Caco-2 (cell line): ENCODE measurements around the gene OPA1. TPM values are rescaled to one million over a fixed set of nuclear protein-coding genes. Genes with fewer than 3 reads are reported as not detected.
"Not testable (repeated sequence)": the region's sequence is repeated elsewhere in the genome, so short reads cannot be mapped to it uniquely, and the experiment has no call there.

Experiments used
- BruUV-seq: library from RNA; stranded (reverse); fragments of 400-500 nt; replicated peaks from 2 replicates; lab custom pipeline; 2021; lab: Mats Ljungman, UMichigan
- CTCF ChIA-PET: fragments of 300-600 bp; sonication (Branson Sonifier 250); formaldehyde crosslinking; loops from one replicate; lab custom pipeline; 2022; ENCODE audit warnings: antibody characterized with exemption; lab: Charles Lee
- POLR2A ChIA-PET: fragments of 300-600 bp; sonication (Branson Sonifier 250); formaldehyde crosslinking; loops from one replicate; lab custom pipeline; 2022; ENCODE audit warnings: antibody characterized with exemption; lab: Charles Lee
- DNase-seq, 2 experiments: peaks; one replicate each; pipeline versions ENCODE4 v3.0.0 to v3.0.0-alpha.2; 2020 to 2022
- H3K27me3 ChIP-seq: replicated peaks from 2 replicates; pipeline ENCODE4 v1.6.0; 2011; ENCODE audit warnings: low read length; ENCODE audit not compliant: control insufficient read depth, insufficient read depth
- H3K36me3 ChIP-seq: 2 replicates; pipeline ENCODE4 v1.5.1; 2011; ENCODE audit warnings: low read length; ENCODE audit not compliant: control insufficient read depth, insufficient read depth
- H3K4me1 ChIP-seq: fragments of 250-450 bp; sonication (Bioruptor Pico); 2 replicates; pipeline ENCODE4 v1.5.1; 2020; ENCODE audit warnings: mild to moderate bottlenecking
- H3K4me3 ChIP-seq: 2 replicates; pipeline ENCODE4 v1.5.1; 2011; ENCODE audit warnings: low read depth, mild to moderate bottlenecking, control low read depth, low read length
- H3K9me3 ChIP-seq: fragments of 250-450 bp; sonication (Bioruptor Pico); 2 replicates; pipeline ENCODE4 v1.5.1; 2020; ENCODE audit warnings: mild to moderate bottlenecking, moderate library complexity
- H3K27ac Mint-ChIP-seq: one replicate; pipeline ENCODE4 v1.8.0; 2022; ENCODE audit warnings: mixed read lengths; ENCODE audit not compliant: unreplicated experiment
- H3K27me3 Mint-ChIP-seq: one replicate; pipeline ENCODE4 v1.8.0; 2022; ENCODE audit warnings: mixed read lengths; ENCODE audit not compliant: insufficient read depth, unreplicated experiment
- H3K36me3 Mint-ChIP-seq: one replicate; pipeline ENCODE4 v1.8.0; 2022; ENCODE audit warnings: mild to moderate bottlenecking, mixed read lengths; ENCODE audit not compliant: insufficient read depth, unreplicated experiment
- H3K4me1 Mint-ChIP-seq: one replicate; pipeline ENCODE4 v1.8.0; 2022; ENCODE audit warnings: low read depth, mixed read lengths; ENCODE audit not compliant: unreplicated experiment
- H3K4me3 Mint-ChIP-seq: one replicate; pipeline ENCODE4 v1.8.0; 2022; ENCODE audit warnings: mild to moderate bottlenecking, moderate library complexity, mixed read lengths; ENCODE audit not compliant: unreplicated experiment
- H3K9me3 Mint-ChIP-seq: one replicate; pipeline ENCODE4 v1.8.0; 2022; ENCODE audit warnings: mixed read lengths; ENCODE audit not compliant: unreplicated experiment
- intact Hi-C: fragments of 100-400 bp; cut with micrococcal nuclease; formaldehyde crosslinking; loops from one replicate; pipeline ENCODE4 v1.10.0; 2022; ENCODE audit not compliant: unreplicated experiment
- total RNA-seq: library from RNA; stranded (reverse); gene quantifications from 2 replicates; pipeline ENCODE4 v1.2.3, GENCODE V29; 2022
- TF ChIP-seq, protein P1 (sequence below), 2 experiments: fragments of 200-600 bp in 1 of 2; IDR thresholded peaks; 1 replicate in 1 of 2; 2 replicates in 1 of 2; pipeline versions ENCODE4 v1.5.1 to v1.8.0; 2011 to 2022; ENCODE audit warnings: antibody characterized with exemption in 1 of 2, control low read depth in 1 of 2, inconsistent platforms in 1 of 2, low read depth in 1 of 2, low read length in 1 of 2, mild to moderate bottlenecking in 1 of 2, moderate library complexity in 1 of 2; ENCODE audit not compliant: insufficient read depth in 1 of 2, severe bottlenecking in 1 of 2, unreplicated experiment in 1 of 2

The OPA1 gene
- total RNA-seq, 1 experiment from 2014 or later = 61.4 TPM

DNA sequence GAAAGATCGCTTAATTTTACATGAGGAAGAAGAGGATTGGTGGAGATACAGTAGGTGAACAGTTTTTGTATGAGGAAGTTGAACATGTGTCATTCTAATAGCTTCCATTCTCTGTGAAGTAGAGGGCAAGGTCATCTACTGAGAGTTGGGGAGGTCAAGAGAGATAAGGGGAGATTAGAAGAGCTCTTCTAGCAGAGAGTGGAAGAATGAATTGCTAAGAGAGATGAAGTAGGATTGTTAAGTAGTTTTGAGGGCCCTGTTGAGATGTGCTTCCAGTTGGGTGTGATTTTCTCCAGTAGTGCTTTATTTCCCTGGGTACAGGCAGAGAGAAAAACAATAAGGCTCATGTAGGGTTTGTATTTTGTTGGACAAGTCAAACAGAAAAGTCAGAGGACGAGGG lies 5.2 kb downstream of the OPA1 start:
- peaks cover 42% of the 10 kb centered on the region for H3K36me3 Mint-ChIP-seq

DNA sequence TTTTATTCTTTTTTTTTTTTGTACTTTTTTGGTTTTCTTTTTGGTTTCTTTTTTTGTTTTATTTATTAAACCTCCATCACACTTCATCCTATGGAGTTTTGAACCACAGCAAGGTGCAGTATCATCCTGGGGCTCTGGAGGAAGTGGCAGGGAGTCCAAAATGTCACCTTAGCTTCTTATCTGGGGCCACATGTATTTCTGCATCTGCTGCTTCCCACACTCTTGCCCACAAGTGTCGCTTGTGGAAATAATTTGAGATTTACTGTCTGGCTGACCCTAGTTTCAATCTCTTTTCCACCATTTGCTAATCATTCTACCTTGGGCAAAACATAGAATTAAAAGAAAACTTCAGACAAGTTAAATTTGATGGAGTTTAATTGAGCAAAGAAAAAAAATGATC lies 6.4 kb downstream of the OPA1 start:
- Histone ChIP-seq H3K36me3 (peaks cover 3% of the 10 kb centered on the region; the same call in 1 of the 2 replicates), H3K4me3 (no peak overlapping the region), H3K4me1 (peaks cover 5% of the 10 kb centered on the region; the same call in 1 of the 2 replicates), H3K27me3 (no peaks in the 10 kb centered on the region), H3K9me3 (no peaks in the 10 kb centered on the region)
- Mint-ChIP-seq H3K4me1 (peaks cover 7% of the 10 kb centered on the region), H3K9me3 (no peaks in the 10 kb centered on the region), H3K27me3 (no peaks in the 10 kb centered on the region), H3K27ac (no peak overlapping the region), H3K36me3 (peaks cover 36% of the 10 kb centered on the region), H3K4me3 (no peak overlapping the region)
- BruUV-seq = no TSS peak
- DNase-seq = no peak
- intact Hi-C loops = no loop called here
- ChIA-PET POLR2A (no interaction called here), CTCF (no interaction called here)
- TF ChIP-seq, protein P1, sequence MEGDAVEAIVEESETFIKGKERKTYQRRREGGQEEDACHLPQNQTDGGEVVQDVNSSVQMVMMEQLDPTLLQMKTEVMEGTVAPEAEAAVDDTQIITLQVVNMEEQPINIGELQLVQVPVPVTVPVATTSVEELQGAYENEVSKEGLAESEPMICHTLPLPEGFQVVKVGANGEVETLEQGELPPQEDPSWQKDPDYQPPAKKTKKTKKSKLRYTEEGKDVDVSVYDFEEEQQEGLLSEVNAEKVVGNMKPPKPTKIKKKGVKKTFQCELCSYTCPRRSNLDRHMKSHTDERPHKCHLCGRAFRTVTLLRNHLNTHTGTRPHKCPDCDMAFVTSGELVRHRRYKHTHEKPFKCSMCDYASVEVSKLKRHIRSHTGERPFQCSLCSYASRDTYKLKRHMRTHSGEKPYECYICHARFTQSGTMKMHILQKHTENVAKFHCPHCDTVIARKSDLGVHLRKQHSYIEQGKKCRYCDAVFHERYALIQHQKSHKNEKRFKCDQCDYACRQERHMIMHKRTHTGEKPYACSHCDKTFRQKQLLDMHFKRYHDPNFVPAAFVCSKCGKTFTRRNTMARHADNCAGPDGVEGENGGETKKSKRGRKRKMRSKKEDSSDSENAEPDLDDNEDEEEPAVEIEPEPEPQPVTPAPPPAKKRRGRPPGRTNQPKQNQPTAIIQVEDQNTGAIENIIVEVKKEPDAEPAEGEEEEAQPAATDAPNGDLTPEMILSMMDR (IDR thresholded peaks at IDR 0.05; ENCODE audit: insufficient read depth in 1 of 2, low read depth in 1 of 2, low read length in 1 of 2, severe bottlenecking in 1 of 2, unreplicated experiment in 1 of 2) = no peak

More for the DNA sequence above, 5.2 kb downstream of the OPA1 start:
- no peak for DNase-seq
- no peak overlapping the region for H3K27ac Mint-ChIP-seq
- H3K4me3 ChIP-seq = no peak overlapping the region
- H3K36me3 ChIP-seq = peaks cover 3% of the 10 kb centered on the region; the same call in 1 of the 2 replicates
- no peak overlapping the region for H3K4me3 Mint-ChIP-seq
- no peaks in the 10 kb centered on the region for H3K9me3 Mint-ChIP-seq
- intact Hi-C loops = no loop called here
- ChIA-PET CTCF (interaction anchor here (0.7 kb wide), 1 partner anchor 13 kb away, joined by 3 read pairs; no protein-coding TSS in a partner anchor), POLR2A (no interaction called here)
- no peaks in the 10 kb centered on the region for H3K9me3 ChIP-seq
- H3K4me1 Mint-ChIP-seq = peaks cover 7% of the 10 kb centered on the region
- no peaks in the 10 kb centered on the region for H3K27me3 ChIP-seq
- H3K4me1 ChIP-seq = peaks cover 5% of the 10 kb centered on the region; the same call in 1 of the 2 replicates
- no TSS peak for BruUV-seq
- H3K27me3 Mint-ChIP-seq = no peaks in the 10 kb centered on the region
- TF ChIP-seq, protein P1 (IDR thresholded peaks at IDR 0.05; ENCODE audit: insufficient read depth in 1 of 2, low read depth in 1 of 2, low read length in 1 of 2, severe bottlenecking in 1 of 2, unreplicated experiment in 1 of 2) = no peak

DNA sequence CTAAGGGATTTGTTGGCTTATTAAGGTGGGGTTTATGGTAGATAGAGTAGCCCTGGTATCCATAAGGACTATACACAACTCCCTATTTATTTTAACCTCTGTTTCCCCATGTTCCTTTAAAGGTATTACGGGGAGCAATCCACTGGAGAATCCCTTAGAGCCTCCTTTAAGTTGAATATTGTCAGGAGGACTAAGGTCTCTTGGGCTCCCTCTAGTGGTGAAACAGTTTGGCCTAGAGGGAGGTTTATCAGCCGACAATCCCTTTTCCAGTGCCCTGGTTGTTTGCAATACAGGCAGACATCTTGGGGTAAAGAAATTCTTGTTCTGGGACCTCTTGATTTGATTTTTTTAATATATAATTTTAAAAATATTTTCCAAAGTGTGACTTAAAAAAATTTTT lies 12.9 kb downstream of the OPA1 start:
- H3K36me3 Mint-ChIP-seq = peaks cover 4% of the 10 kb centered on the region
- H3K9me3 ChIP-seq = no peaks in the 10 kb centered on the region
- BruUV-seq = no TSS peak
- TF ChIP-seq, protein P1 (IDR thresholded peaks at IDR 0.05; ENCODE audit: insufficient read depth in 1 of 2, low read depth in 1 of 2, low read length in 1 of 2, severe bottlenecking in 1 of 2, unreplicated experiment in 1 of 2) = peak; percentile 72 to 79
- H3K9me3 Mint-ChIP-seq = peaks cover 19% of the 10 kb centered on the region
- H3K36me3 ChIP-seq = no peaks in the 10 kb centered on the region
- no peaks in the 10 kb centered on the region for H3K27me3 ChIP-seq
- ChIA-PET CTCF (no interaction called here), POLR2A (no interaction called here)
- no peak overlapping the region for H3K4me3 ChIP-seq
- no peak overlapping the region for H3K27ac Mint-ChIP-seq
- no peaks in the 10 kb centered on the region for H3K4me1 Mint-ChIP-seq
- H3K27me3 Mint-ChIP-seq = no peaks in the 10 kb centered on the region
- intact Hi-C loops = no loop called here
- H3K4me1 ChIP-seq = no peaks in the 10 kb centered on the region
- no peak overlapping the region for H3K4me3 Mint-ChIP-seq
- peak; percentile 66 to 76 for DNase-seq

DNA sequence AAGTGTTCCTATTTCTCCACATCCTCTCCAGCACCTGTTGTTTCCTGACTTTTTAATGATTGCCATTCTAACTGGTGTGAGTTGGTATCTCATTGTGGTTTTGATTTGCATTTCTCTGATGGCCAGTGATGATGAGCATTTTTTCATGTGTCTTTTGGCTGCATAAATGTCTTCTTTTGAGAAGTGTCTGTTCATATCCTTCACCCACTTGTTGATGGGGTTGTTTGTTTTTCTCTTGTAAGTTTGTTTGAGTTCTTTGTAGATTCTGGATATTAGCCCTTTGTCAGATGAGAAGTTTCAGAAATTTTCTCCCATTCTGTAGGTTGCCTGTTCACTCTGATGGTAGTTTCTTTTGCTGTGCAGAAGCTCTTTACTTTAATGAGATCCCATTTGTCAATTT lies 13.9 kb downstream of the OPA1 start:
- H3K4me1 ChIP-seq, H3K27me3 ChIP-seq, H3K27me3 Mint-ChIP-seq, H3K4me3 Mint-ChIP-seq, H3K4me1 Mint-ChIP-seq, H3K36me3 ChIP-seq, POLR2A ChIA-PET, DNase-seq, H3K27ac Mint-ChIP-seq, BruUV-seq, intact Hi-C loops, CTCF ChIA-PET, H3K36me3 Mint-ChIP-seq, H3K9me3 ChIP-seq, H3K4me3 ChIP-seq: not testable (repeated sequence)
- peaks cover 19% of the 10 kb centered on the region for H3K9me3 Mint-ChIP-seq

DNA sequence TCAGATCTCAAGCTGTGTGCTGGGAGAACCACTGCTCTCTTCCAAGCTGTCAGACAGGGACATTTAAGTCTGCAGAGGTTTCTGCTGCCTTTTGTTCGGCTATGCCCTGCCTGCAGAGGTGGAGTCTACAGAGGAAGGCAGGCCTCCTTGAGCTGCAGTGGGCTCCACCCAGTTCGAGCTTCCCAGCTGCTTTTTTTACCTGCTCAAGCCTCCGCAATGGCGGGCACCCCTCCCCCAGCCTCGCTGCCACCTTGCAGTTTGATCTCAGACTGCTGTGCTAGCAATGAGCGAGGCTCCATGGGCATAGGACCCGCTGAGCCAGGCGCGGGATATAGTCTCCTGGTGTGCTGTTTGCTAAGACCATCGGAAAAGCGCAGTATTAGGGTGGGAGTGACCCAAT lies 17.5 kb downstream of the OPA1 start:
- H3K4me3 Mint-ChIP-seq, H3K27me3 ChIP-seq, H3K9me3 ChIP-seq, H3K27me3 Mint-ChIP-seq, H3K36me3 ChIP-seq, H3K4me1 Mint-ChIP-seq, H3K36me3 Mint-ChIP-seq, CTCF ChIA-PET, H3K4me1 ChIP-seq, H3K4me3 ChIP-seq, H3K27ac Mint-ChIP-seq, BruUV-seq, DNase-seq, POLR2A ChIA-PET, intact Hi-C loops: not testable (repeated sequence)
- peaks cover 19% of the 10 kb centered on the region for H3K9me3 Mint-ChIP-seq
